ENCODE results near the gene TBC1D3B. TPM values are rescaled to one million over a fixed set of nuclear protein-coding genes. Genes with fewer than 3 reads are reported as not detected.

TBC1D3B gene
- total and polyA plus RNA-seq, 2 of the 13 experiments (the other 11 are each of a cell fraction or from before 2014, with no cell fraction given) = 1.1 to 1.8 TPM

GRCh38 chr17:36183001-36183971 lies 6.8 kb upstream of the TBC1D3B start (continued):
- peak; percentile 69; the same call in 1 of the 2 replicates for TF ChIP-seq UBTF (CRISPR knock-in tag; IDR thresholded peaks at IDR 0.05)
- no peak for TF ChIP-seq GPBP1L1 (CRISPR knock-in tag; IDR thresholded peaks at IDR 0.05)
- 0 out of 2 replicates have a peak, but pooled peaks have one; percentile 37 for TF ChIP-seq ZNF713 (CRISPR knock-in tag; IDR thresholded peaks at IDR 0.05)
- no peak for TF ChIP-seq KLF15 (CRISPR knock-in tag; IDR thresholded peaks at IDR 0.05; ENCODE audit: borderline replicate concordance)
- TF ChIP-seq GMEB1 (CRISPR knock-in tag; IDR thresholded peaks at IDR 0.05; ENCODE audit: borderline replicate concordance) = no peak
- TF ChIP-seq ZNF83 (CRISPR knock-in tag; IDR thresholded peaks at IDR 0.05; ENCODE audit: borderline replicate concordance) = 0 out of 2 replicates have a peak, but pooled peaks have one; percentile 34
- no peak for TF ChIP-seq NFAT5 (CRISPR knock-in tag; IDR thresholded peaks at IDR 0.05)
- TF ChIP-seq ZNF619 (CRISPR knock-in tag; IDR thresholded peaks at IDR 0.05) = 0 out of 2 replicates have a peak, but pooled peaks have one; percentile 55
- no peak for TF ChIP-seq MTF1 (CRISPR knock-in tag; IDR thresholded peaks at IDR 0.05)
- no peak for TF ChIP-seq ZSCAN29 (CRISPR knock-in tag; conservative IDR thresholded peaks at IDR 0.05)
